Spleen (tissue), 7 donors: ENCODE measurements around the gene ABCG2.

Experiments used
- CTCF ChIP-seq, 11 experiments: fragments of 200-600 bp in 7 of 11; fragments of 450-650 bp in 4 of 11; sonication (generic) in 4 of 11; IDR thresholded peaks in 8 of 11; conservative IDR thresholded peaks in 3 of 11; 1 replicate in 7 of 11; 2 replicates in 4 of 11; pipeline versions ENCODE4 v1.4.0 to v1.8.0; 2016 to 2021; ENCODE audit warnings: antibody characterized with exemption in 11 of 11, inconsistent platforms in 4 of 11, mild to moderate bottlenecking in 1 of 11
- POLR2A ChIP-seq, 3 donors: fragments of 450-650 bp; IDR thresholded peaks; one replicate each; pipeline ENCODE4 v1.5.1; 2017; ENCODE audit warnings: antibody characterized with exemption in 3 of 3, mild to moderate bottlenecking in 1 of 3
- POLR2AphosphoS5 ChIP-seq, 3 donors: sonication (generic); formaldehyde crosslinking; IDR thresholded peaks; one replicate each; pipeline ENCODE4 v1.5.1; 2017; ENCODE audit warnings: antibody characterized with exemption in 3 of 3
- donor health status: DM: no; HTN: no; CAD: no; lungs with moderate emphysema.
- donor health status: DM: no; HTN: no; CAD: no.
- donor health status: DM: no; HTN: no; CAD: no.

- TF ChIP-seq CTCF (IDR thresholded peaks at IDR 0.05 in 8 of 11, conservative IDR thresholded peaks at IDR 0.05 in 3 of 11), result no peak
- no peak for TF ChIP-seq POLR2AphosphoS5 (IDR thresholded peaks at IDR 0.05)
- TF ChIP-seq POLR2A (IDR thresholded peaks at IDR 0.05), result no peak
Measured at GRCh38 chr4:88162626-88163025, 4.2 kb upstream of the ABCG2 start.
